Measurements from ENCODE around the gene SLX4. TPM values are rescaled to one million over a fixed set of nuclear protein-coding genes. Genes with fewer than 3 reads are reported as not detected.

The SLX4 gene
- total and polyA plus RNA-seq, 2 donors (not counting 3 experiments of a cell fraction or from before 2014, with no cell fraction given) = 2.9 to 8.9 TPM

GRCh38 chr16:3532741-3533140, 78.7 kb downstream of the SLX4 start:
- Histone ChIP-seq H3K4me2 (ENCODE audit: insufficient read depth, low read length) (no peak overlapping the region), H3K27me3 (ENCODE audit: control insufficient read depth in 2 of 2, insufficient read depth in 2 of 2, low read length in 2 of 2) (no peaks in the 10 kb centered on the region), H3K4me3 (replicated peaks in 1 of 3; ENCODE audit: insufficient read depth in 1 of 3, low read depth in 1 of 3, low read length in 3 of 3) (no peak overlapping the region), H3K36me3 (ENCODE audit: control insufficient read depth in 2 of 2, extremely low read depth in 1 of 2, insufficient read depth in 2 of 2, low read length in 2 of 2) (peaks cover 0 to 27% of the 10 kb centered on the region in 2 experiments), H3K4me1 (ENCODE audit: control insufficient read depth, extremely low read depth, insufficient read depth, low read length) (no peaks in the 10 kb centered on the region), H3K9me3 (replicated peaks; ENCODE audit: control insufficient read depth, insufficient read depth, low read length) (no peaks in the 10 kb centered on the region), H3K9me1 (replicated peaks; ENCODE audit: control insufficient read depth, extremely low read depth, insufficient read depth, low read length) (no peaks in the 10 kb centered on the region), H3K79me2 (ENCODE audit: control insufficient read depth, insufficient read depth, low read length) (no peaks in the 10 kb centered on the region), H3K9ac (replicated peaks; ENCODE audit: extremely low read depth, insufficient read depth, low read length) (no peak overlapping the region), H4K20me1 (replicated peaks; ENCODE audit: control insufficient read depth, extremely low read depth, insufficient read depth, low read length) (no peaks in the 10 kb centered on the region), H3K27ac (ENCODE audit: insufficient read depth, low read depth, low read length) (no peak overlapping the region), H2AFZ (ENCODE audit: low read depth, low read length) (no peak overlapping the region)
- POLR2A ChIA-PET = no interaction called here
- no TSS peak for BruUV-seq (replicated peaks)
- FAIRE-seq (no peak), DNase-seq (ENCODE audit: low read depth, low spot score) (no peak)
- TF ChIP-seq GATA2 (IDR thresholded peaks at IDR 0.05; ENCODE audit: insufficient read depth, insufficient read length, low read depth, low read length) (no peak), POLR2AphosphoS5 (IDR thresholded peaks at IDR 0.05; ENCODE audit: insufficient read depth, low read depth, low read length) (no peak), FOS (IDR thresholded peaks at IDR 0.05; ENCODE audit: borderline replicate concordance, insufficient read depth, low read length) (no peak), MAX (IDR thresholded peaks at IDR 0.05; ENCODE audit: insufficient read depth, insufficient read length) (no peak), JUN (IDR thresholded peaks at IDR 0.05; ENCODE audit: borderline replicate concordance, insufficient read depth, insufficient read length, low read depth) (no peak), CTCF (IDR thresholded peaks at IDR 0.05; ENCODE audit: extremely low read depth in 1 of 2, insufficient read depth in 1 of 2, low read depth in 1 of 2, low read length in 2 of 2) (no peak), MYC (IDR thresholded peaks at IDR 0.05; ENCODE audit: low read depth, low read length) (no peak), POLR2A (IDR thresholded peaks at IDR 0.05; ENCODE audit: low read depth, low read length) (no peak), EZH2 (IDR thresholded peaks at IDR 0.05; ENCODE audit: borderline replicate concordance, low read depth, low read length, severe bottlenecking) (no peak)
- dilution Hi-C loops (cut with MboI; ENCODE audit: extremely low pct_ligation_motif_present, low sequenced_read_pairs) (no loop called here), intact Hi-C loops (cut with micrococcal nuclease) (no loop called here)
- CTCF ChIA-PET = no interaction called here

Other genes with a start within 250 kb of the SLX4 start
- gene ZSCAN32, start 210.6 kb downstream of the SLX4 start, total RNA-seq = 10.9 and 13.1 TPM in 2 replicates
- gene ZSCAN32, start 210.6 kb downstream of the SLX4 start, polyA plus RNA-seq = 8.0 and 9.2 TPM in 2 replicates
- gene ZNF174, start 210.4 kb downstream of the SLX4 start, total RNA-seq = 7.4 and 9.1 TPM in 2 replicates
- gene ZNF174, start 210.4 kb downstream of the SLX4 start, polyA plus RNA-seq = 7.1 and 7.5 TPM in 2 replicates
- 1.4 and 1.9 TPM in 2 replicates for gene ZNF597, start 168.1 kb downstream of the SLX4 start, total RNA-seq
- 0.72 and 0.75 TPM in 2 replicates for gene ZNF597, start 168.1 kb downstream of the SLX4 start, polyA plus RNA-seq
- 42.9 and 45.7 TPM in 2 replicates for gene NAA60, start 167.9 kb downstream of the SLX4 start, total RNA-seq
- 22.1 and 24.0 TPM in 2 replicates for gene NAA60, start 167.9 kb downstream of the SLX4 start, polyA plus RNA-seq
- gene C16orf90, start 116.1 kb downstream of the SLX4 start, total RNA-seq = not detected in 2 replicates
- not detected in 2 replicates for gene C16orf90, start 116.1 kb downstream of the SLX4 start, polyA plus RNA-seq
- gene CLUAP1, start 110.6 kb downstream of the SLX4 start, total RNA-seq = 16.5 and 17.2 TPM in 2 replicates
- gene CLUAP1, start 110.6 kb downstream of the SLX4 start, polyA plus RNA-seq = 3.5 and 5.8 TPM in 2 replicates
- gene NLRC3, start 34.2 kb downstream of the SLX4 start, total RNA-seq = 3.4 and 8.2 TPM in 2 replicates
- gene NLRC3, start 34.2 kb downstream of the SLX4 start, polyA plus RNA-seq = 0.84 and 0.96 TPM in 2 replicates
- gene DNASE1, start 43.1 kb upstream of the SLX4 start, total RNA-seq = 12.2 and 13.5 TPM in 2 replicates
- gene DNASE1, start 43.1 kb upstream of the SLX4 start, polyA plus RNA-seq = 11.1 and 16.2 TPM in 2 replicates
- gene TRAP1, start 105.9 kb upstream of the SLX4 start, total RNA-seq = 102 and 109 TPM in 2 replicates
- gene TRAP1, start 105.9 kb upstream of the SLX4 start, polyA plus RNA-seq = 95.6 and 117 TPM in 2 replicates